ENCODE measurements around the gene EGFL7.

Gene EGFL7

GRCh38 chr9:136690104-136690805 is 27.5 kb downstream of the EGFL7 start:
- TF ChIP-seq, protein P1, sequence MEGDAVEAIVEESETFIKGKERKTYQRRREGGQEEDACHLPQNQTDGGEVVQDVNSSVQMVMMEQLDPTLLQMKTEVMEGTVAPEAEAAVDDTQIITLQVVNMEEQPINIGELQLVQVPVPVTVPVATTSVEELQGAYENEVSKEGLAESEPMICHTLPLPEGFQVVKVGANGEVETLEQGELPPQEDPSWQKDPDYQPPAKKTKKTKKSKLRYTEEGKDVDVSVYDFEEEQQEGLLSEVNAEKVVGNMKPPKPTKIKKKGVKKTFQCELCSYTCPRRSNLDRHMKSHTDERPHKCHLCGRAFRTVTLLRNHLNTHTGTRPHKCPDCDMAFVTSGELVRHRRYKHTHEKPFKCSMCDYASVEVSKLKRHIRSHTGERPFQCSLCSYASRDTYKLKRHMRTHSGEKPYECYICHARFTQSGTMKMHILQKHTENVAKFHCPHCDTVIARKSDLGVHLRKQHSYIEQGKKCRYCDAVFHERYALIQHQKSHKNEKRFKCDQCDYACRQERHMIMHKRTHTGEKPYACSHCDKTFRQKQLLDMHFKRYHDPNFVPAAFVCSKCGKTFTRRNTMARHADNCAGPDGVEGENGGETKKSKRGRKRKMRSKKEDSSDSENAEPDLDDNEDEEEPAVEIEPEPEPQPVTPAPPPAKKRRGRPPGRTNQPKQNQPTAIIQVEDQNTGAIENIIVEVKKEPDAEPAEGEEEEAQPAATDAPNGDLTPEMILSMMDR (IDR thresholded peaks at IDR 0.05; ENCODE audit: low read length, missing control alignments), result no peak
- no peak overlapping the region for H3K4me3 ChIP-seq (replicated peaks; ENCODE audit: low read depth, low read length)
- no peak for DNase-seq (ENCODE audit: low read depth)

- TF ChIP-seq, protein P1 (IDR thresholded peaks at IDR 0.05; ENCODE audit: low read length, missing control alignments), result no peak
- no peak overlapping the region for H3K4me3 ChIP-seq (replicated peaks; ENCODE audit: low read depth, low read length)
- DNase-seq (ENCODE audit: low read depth), result no peak
Observed at GRCh38 chr9:136690806-136691261, 28.1 kb downstream of the EGFL7 start.

DNA sequence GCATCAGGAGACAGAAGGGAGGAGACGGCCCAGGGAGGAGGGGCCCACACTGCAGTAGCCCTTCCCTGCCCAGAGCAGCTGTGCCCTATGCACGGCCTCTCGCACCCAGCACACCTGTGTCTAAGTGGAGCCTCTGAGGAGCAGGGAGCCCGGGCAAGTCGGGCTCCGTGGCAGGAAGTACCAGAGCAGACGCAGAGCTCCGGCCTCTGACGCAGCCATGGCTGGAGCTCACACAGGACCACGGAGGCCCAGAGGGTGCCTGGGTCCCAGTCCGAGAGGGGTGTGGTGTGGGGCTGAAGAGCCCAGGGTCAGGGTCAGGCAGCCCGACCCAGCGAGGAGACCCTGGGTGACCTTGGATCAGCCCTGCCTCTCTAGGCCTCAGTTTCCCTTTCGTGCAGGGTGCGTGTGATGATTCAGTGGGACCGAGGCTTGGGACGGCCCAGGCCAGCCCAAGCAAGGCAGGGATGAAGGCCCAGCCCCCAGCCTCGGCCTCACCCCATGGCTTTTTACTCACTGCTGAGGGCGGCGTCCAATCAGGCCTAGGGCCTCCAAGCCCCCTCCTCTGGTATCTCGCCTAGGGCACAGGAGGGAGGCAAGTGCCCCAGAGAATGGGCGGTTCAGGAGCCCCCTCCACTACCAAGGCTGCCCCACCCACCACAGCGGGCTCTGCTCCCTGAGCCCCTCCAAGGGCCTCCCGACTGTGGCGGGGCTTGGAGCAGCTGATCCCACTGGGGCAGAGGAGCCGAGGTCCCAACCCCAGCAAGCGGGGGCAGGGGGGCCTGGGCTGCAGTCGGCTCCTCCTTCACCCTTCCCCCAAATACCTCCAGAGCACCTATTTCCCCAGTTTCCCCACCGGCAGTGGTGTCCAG is 28.8 kb downstream of the EGFL7 start:
- TF ChIP-seq, protein P1 (IDR thresholded peaks at IDR 0.05; ENCODE audit: low read length, missing control alignments), result no peak
- no peak overlapping the region for H3K4me3 ChIP-seq (replicated peaks; ENCODE audit: low read depth, low read length)
- DNase-seq (ENCODE audit: low read depth), result no peak

GRCh38 chr9:136692185-136693134 is 29.7 kb downstream of the EGFL7 start:
- TF ChIP-seq, protein P1 (IDR thresholded peaks at IDR 0.05; ENCODE audit: low read length, missing control alignments), result no peak
- no peak for DNase-seq (ENCODE audit: low read depth)
- no peak overlapping the region for H3K4me3 ChIP-seq (replicated peaks; ENCODE audit: low read depth, low read length)

DNA sequence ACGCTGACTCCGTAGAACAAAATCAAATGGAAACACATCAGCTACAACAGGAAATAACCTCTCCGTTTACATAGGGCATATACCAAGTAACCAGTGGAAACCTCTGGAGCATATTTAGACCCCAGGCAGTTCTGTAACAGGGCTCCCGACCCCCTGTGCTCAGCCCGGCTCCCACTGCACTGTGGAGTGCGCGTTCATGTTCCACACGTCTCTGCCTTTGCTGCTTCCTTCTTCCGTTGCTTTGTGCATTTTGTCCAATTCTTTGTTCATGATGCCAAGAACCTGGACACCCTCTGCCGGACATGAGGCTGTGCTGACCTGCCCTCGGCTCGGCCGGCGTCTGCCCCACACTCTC is 30.4 kb downstream of the EGFL7 start:
- no peak for DNase-seq (ENCODE audit: low read depth)
- TF ChIP-seq, protein P1 (IDR thresholded peaks at IDR 0.05; ENCODE audit: low read length, missing control alignments), result no peak
- H3K4me3 ChIP-seq (replicated peaks; ENCODE audit: low read depth, low read length), result no peak overlapping the region

- TF ChIP-seq, protein P1 (IDR thresholded peaks at IDR 0.05; ENCODE audit: low read length, missing control alignments), result no peak
- no peak overlapping the region for H3K4me3 ChIP-seq (replicated peaks; ENCODE audit: low read depth, low read length)
- no peak for DNase-seq (ENCODE audit: low read depth)
Observed at GRCh38 chr9:136693490-136694162, 30.9 kb downstream of the EGFL7 start.
